ENCODE data around the gene PHF12. TPM values are rescaled to one million over a fixed set of nuclear protein-coding genes. Genes with fewer than 3 reads are reported as not detected.

Gene PHF12
- total and polyA plus RNA-seq, 2 experiments from 2014 or later: 19.7 to 41.0 TPM

GRCh38 chr17:28898527-28898955, 52.8 kb downstream of the PHF12 start:
- Mint-ChIP-seq H3K27me3 (ENCODE audit: insufficient read depth, low read depth, poor library complexity) (peaks cover 24% of the 10 kb centered on the region), H3K36me3 (ENCODE audit: low read depth) (peaks cover 29% of the 10 kb centered on the region), H3K9me3 (no peaks in the 10 kb centered on the region; the same call in 1 of the 3 replicates), H3K4me3 (no peak overlapping the region; the same call in 2 of the 3 replicates), H3K4me1 (peaks cover 34% of the 10 kb centered on the region), H3K27ac (no peak overlapping the region)
- H2AFZ ChIP-seq: no peak overlapping the region
- no peak overlapping the region for H3K4me2 ChIP-seq
- peaks cover 27% of the 10 kb centered on the region for H3K4me1 ChIP-seq (ENCODE audit: insufficient read depth)
- H3K4me3 ChIP-seq: no peak overlapping the region
- H3K79me2 ChIP-seq (replicated peaks; ENCODE audit: insufficient read depth): peaks cover 49% of the 10 kb centered on the region
- H3K9me2 ChIP-seq (ENCODE audit: insufficient read depth): no peaks in the 10 kb centered on the region
- H3K36me3 ChIP-seq (ENCODE audit: insufficient read depth): no peaks in the 10 kb centered on the region; the same call in 1 of the 2 replicates
- H4K20me1 ChIP-seq (replicated peaks; ENCODE audit: insufficient read depth): peaks cover 15% of the 10 kb centered on the region
- no peaks in the 10 kb centered on the region for H3K27me3 ChIP-seq (ENCODE audit: insufficient read depth)
- no peak for ATAC-seq
- no peak for DNase-seq (ENCODE audit: low spot score)
- H3F3A ChIP-seq (replicated peaks; ENCODE audit: low read depth): peaks cover 46% of the 10 kb centered on the region
- peak overlapping the region; percentile 85 for H3K27ac ChIP-seq (ENCODE audit: low read depth)
- TF ChIP-seq CTCF (conservative IDR thresholded peaks at IDR 0.05; ENCODE audit: low read depth in 2 of 2) (no peak), CREB1 (CRISPR knock-in tag; IDR thresholded peaks at IDR 0.05; ENCODE audit: low read depth) (no peak), POLR2AphosphoS5 (IDR thresholded peaks at IDR 0.05; ENCODE audit: low read depth) (no peak), JUNB (IDR thresholded peaks at IDR 0.05; ENCODE audit: unreplicated experiment) (no peak), REST (IDR thresholded peaks at IDR 0.05; ENCODE audit: unreplicated experiment) (no peak), ETS1 (IDR thresholded peaks at IDR 0.05) (no peak), EZH2 (IDR thresholded peaks at IDR 0.05; ENCODE audit: low read depth, unreplicated experiment) (no peak), ZNF331 (CRISPR knock-in tag; IDR thresholded peaks at IDR 0.05; ENCODE audit: low read depth) (no peak), EZH2phosphoT487 (IDR thresholded peaks at IDR 0.05; ENCODE audit: unreplicated experiment) (no peak), STAT1 (IDR thresholded peaks at IDR 0.05; ENCODE audit: unreplicated experiment) (no peak), ZNF114 (CRISPR knock-in tag; IDR thresholded peaks at IDR 0.05) (no peak), NANOG (IDR thresholded peaks at IDR 0.05; ENCODE audit: borderline replicate concordance) (no peak)
- TF ChIP-seq, protein P1, sequence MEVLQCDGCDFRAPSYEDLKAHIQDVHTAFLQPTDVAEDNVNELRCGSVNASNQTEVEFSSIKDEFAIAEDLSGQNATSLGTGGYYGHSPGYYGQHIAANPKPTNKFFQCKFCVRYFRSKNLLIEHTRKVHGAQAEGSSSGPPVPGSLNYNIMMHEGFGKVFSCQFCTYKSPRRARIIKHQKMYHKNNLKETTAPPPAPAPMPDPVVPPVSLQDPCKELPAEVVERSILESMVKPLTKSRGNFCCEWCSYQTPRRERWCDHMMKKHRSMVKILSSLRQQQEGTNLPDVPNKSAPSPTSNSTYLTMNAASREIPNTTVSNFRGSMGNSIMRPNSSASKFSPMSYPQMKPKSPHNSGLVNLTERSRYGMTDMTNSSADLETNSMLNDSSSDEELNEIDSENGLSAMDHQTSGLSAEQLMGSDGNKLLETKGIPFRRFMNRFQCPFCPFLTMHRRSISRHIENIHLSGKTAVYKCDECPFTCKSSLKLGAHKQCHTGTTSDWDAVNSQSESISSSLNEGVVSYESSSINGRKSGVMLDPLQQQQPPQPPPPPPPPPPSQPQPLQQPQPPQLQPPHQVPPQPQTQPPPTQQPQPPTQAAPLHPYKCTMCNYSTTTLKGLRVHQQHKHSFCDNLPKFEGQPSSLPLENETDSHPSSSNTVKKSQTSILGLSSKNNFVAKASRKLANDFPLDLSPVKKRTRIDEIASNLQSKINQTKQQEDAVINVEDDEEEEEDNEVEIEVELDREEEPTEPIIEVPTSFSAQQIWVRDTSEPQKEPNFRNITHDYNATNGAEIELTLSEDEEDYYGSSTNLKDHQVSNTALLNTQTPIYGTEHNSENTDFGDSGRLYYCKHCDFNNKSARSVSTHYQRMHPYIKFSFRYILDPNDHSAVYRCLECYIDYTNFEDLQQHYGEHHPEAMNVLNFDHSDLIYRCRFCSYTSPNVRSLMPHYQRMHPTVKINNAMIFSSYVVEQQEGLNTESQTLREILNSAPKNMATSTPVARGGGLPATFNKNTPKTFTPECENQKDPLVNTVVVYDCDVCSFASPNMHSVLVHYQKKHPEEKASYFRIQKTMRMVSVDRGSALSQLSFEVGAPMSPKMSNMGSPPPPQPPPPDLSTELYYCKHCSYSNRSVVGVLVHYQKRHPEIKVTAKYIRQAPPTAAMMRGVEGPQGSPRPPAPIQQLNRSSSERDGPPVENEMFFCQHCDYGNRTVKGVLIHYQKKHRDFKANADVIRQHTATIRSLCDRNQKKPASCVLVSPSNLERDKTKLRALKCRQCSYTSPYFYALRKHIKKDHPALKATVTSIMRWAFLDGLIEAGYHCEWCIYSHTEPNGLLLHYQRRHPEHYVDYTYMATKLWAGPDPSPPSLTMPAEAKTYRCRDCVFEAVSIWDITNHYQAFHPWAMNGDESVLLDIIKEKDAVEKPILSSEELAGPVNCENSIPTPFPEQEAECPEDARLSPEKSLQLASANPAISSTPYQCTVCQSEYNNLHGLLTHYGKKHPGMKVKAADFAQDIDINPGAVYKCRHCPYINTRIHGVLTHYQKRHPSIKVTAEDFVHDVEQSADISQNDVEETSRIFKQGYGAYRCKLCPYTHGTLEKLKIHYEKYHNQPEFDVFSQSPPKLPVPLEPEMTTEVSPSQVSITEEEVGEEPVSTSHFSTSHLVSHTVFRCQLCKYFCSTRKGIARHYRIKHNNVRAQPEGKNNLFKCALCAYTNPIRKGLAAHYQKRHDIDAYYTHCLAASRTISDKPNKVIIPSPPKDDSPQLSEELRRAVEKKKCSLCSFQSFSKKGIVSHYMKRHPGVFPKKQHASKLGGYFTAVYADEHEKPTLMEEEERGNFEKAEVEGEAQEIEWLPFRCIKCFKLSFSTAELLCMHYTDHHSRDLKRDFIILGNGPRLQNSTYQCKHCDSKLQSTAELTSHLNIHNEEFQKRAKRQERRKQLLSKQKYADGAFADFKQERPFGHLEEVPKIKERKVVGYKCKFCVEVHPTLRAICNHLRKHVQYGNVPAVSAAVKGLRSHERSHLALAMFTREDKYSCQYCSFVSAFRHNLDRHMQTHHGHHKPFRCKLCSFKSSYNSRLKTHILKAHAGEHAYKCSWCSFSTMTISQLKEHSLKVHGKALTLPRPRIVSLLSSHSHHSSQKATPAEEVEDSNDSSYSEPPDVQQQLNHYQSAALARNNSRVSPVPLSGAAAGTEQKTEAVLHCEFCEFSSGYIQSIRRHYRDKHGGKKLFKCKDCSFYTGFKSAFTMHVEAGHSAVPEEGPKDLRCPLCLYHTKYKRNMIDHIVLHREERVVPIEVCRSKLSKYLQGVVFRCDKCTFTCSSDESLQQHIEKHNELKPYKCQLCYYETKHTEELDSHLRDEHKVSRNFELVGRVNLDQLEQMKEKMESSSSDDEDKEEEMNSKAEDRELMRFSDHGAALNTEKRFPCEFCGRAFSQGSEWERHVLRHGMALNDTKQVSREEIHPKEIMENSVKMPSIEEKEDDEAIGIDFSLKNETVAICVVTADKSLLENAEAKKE (CRISPR knock-in tag; IDR thresholded peaks at IDR 0.05): no peak

Measured in GM23338 (cell line).